HepG2 (cell line): ENCODE data around the gene FERMT2. TPM values are rescaled to one million over a fixed set of nuclear protein-coding genes. Genes with fewer than 3 reads are reported as not detected.

Experiments used
- CEBPG ChIP-seq: IDR thresholded peaks from 2 replicates; pipeline ENCODE4 v1.6.1; 2016
- CREB1 ChIP-seq, 2 experiments: fragments of 450-650 bp in 1 of 2; IDR thresholded peaks; 2 replicates each; pipeline ENCODE4 v1.6.1; 2016 to 2017; ENCODE audit warnings: control low read depth in 1 of 2, mild to moderate bottlenecking in 1 of 2, missing compliant biosample characterization in 1 of 2, missing genetic modification characterization in 1 of 2
- CREM ChIP-seq, 2 experiments: sonication (generic) in 1 of 2; formaldehyde crosslinking in 1 of 2; IDR thresholded peaks; 2 replicates each; pipeline versions ENCODE4 v1.4.0 to v1.6.1; 2016 to 2020; ENCODE audit warnings: antibody characterized with exemption in 1 of 2, mild to moderate bottlenecking in 1 of 2, missing genetic modification reagents in 1 of 2
- FOXK2 ChIP-seq: fragments of 450-650 bp; IDR thresholded peaks from 2 replicates; pipeline ENCODE4 v1.6.1; 2016
- MAF1 ChIP-seq: sonication (generic); formaldehyde crosslinking; IDR thresholded peaks from 2 replicates; pipeline ENCODE4 v1.5.0; 2020; ENCODE audit warnings: missing genetic modification reagents, borderline replicate concordance
- MEF2D ChIP-seq: sonication (generic); formaldehyde crosslinking; IDR thresholded peaks from 2 replicates; pipeline ENCODE4 v1.5.1; 2020; ENCODE audit warnings: mild to moderate bottlenecking, missing genetic modification reagents
- RELA ChIP-seq: sonication (generic); formaldehyde crosslinking; IDR thresholded peaks from 2 replicates; pipeline ENCODE4 v1.4.0; 2020; ENCODE audit warnings: missing genetic modification reagents
- RFX3 ChIP-seq: IDR thresholded peaks from 2 replicates; pipeline ENCODE4 v1.6.1; 2016; ENCODE audit warnings: missing biosample characterization, missing genetic modification reagents
- RFXAP ChIP-seq: sonication (generic); formaldehyde crosslinking; IDR thresholded peaks from 2 replicates; pipeline ENCODE4 v1.4.0; 2020; ENCODE audit warnings: missing genetic modification reagents, borderline replicate concordance
- SATB2 ChIP-seq: sonication (generic); formaldehyde crosslinking; IDR thresholded peaks from 2 replicates; pipeline ENCODE4 v1.5.0; 2020; ENCODE audit warnings: missing genetic modification reagents
- SOX13 ChIP-seq, 3 experiments: fragments of 450-650 bp in 1 of 3; sonication (generic) in 1 of 3; formaldehyde crosslinking in 1 of 3; IDR thresholded peaks in 2 of 3; conservative IDR thresholded peaks in 1 of 3; 2 replicates each; pipeline versions ENCODE4 v1.5.0 to v1.6.1; 2016 to 2020; ENCODE audit warnings: antibody characterized with exemption in 1 of 3, mild to moderate bottlenecking in 1 of 3, missing compliant biosample characterization in 1 of 3, missing genetic modification reagents in 1 of 3, moderate library complexity in 1 of 3
- SP140L ChIP-seq: sonication (generic); formaldehyde crosslinking; IDR thresholded peaks from 2 replicates; pipeline ENCODE4 v1.4.0; 2020; ENCODE audit warnings: missing genetic modification reagents, borderline replicate concordance
- THAP11 ChIP-seq: IDR thresholded peaks from 2 replicates; pipeline ENCODE4 v1.6.1; 2016; ENCODE audit warnings: missing biosample characterization, missing genetic modification reagents
- ZBTB38 ChIP-seq: sonication (generic); formaldehyde crosslinking; IDR thresholded peaks from 2 replicates; pipeline ENCODE4 v1.5.1; 2020; ENCODE audit warnings: mild to moderate bottlenecking, missing genetic modification reagents
- ZBTB7B ChIP-seq: sonication (generic); formaldehyde crosslinking; IDR thresholded peaks from 2 replicates; pipeline ENCODE4 v1.4.0; 2020; ENCODE audit warnings: missing genetic modification reagents
- ZNF143 ChIP-seq: sonication (generic); formaldehyde crosslinking; IDR thresholded peaks from 2 replicates; pipeline ENCODE4 v1.4.0; 2020; ENCODE audit warnings: missing genetic modification reagents
- ZNF652 ChIP-seq: IDR thresholded peaks from 2 replicates; pipeline ENCODE4 v1.6.1; 2016; ENCODE audit warnings: low read depth, borderline replicate concordance
- ZNF709 ChIP-seq: sonication (generic); formaldehyde crosslinking; IDR thresholded peaks from 2 replicates; pipeline ENCODE4 v1.5.0; 2020; ENCODE audit warnings: mild to moderate bottlenecking, missing genetic modification reagents
- ZNF816 ChIP-seq: sonication (generic); formaldehyde crosslinking; IDR thresholded peaks from 2 replicates; pipeline ENCODE4 v1.8.0; 2022; ENCODE audit warnings: missing genetic modification reagents, mild to moderate bottlenecking, borderline replicate concordance
- ZSCAN31 ChIP-seq: sonication (generic); formaldehyde crosslinking; IDR thresholded peaks from 2 replicates; pipeline ENCODE4 v1.5.0; 2020; ENCODE audit warnings: low read depth, mild to moderate bottlenecking, missing genetic modification reagents
- polyA plus RNA-seq, 8 experiments: library from polyadenylated mRNA; depleted of rRNA in 3 of 8; stranded (reverse) in 7 of 8; unstranded in 1 of 8; fragments of >200 nt; fragmentation: Illumina TruSeq in 4 of 8; extraction: Trizol in 4 of 8; gene quantifications; 2 replicates each; pipeline versions ENCODE4 v1.2.1 to v1.2.3, GENCODE V29; 2011 to 2016; ENCODE audit warnings: low read depth in 4 of 8, missing spikeins in 1 of 8, mixed read lengths in 1 of 8; ENCODE audit not compliant: insufficient read depth in 1 of 8
- total RNA-seq, 5 experiments: library from RNA; depleted of rRNA; stranded (reverse); fragments of >200 nt; fragmentation: Illumina TruSeq; extraction: Trizol; gene quantifications; 2 replicates each; pipeline ENCODE4 v1.2.3, GENCODE V29; 2016; ENCODE audit warnings: low read depth in 1 of 5
- TF ChIP-seq, protein P1 (sequence below): sonication (generic); formaldehyde crosslinking; IDR thresholded peaks from 2 replicates; pipeline ENCODE4; 2020; ENCODE audit warnings: missing genetic modification reagents, mild to moderate bottlenecking, borderline replicate concordance
- TF ChIP-seq, protein P2 (sequence below): IDR thresholded peaks from 2 replicates; pipeline ENCODE4 v1.6.1; 2016; ENCODE audit warnings: missing compliant biosample characterization, missing genetic modification reagents, borderline replicate concordance
- TF ChIP-seq, protein P3 (sequence below): sonication (generic); formaldehyde crosslinking; IDR thresholded peaks from 2 replicates; pipeline ENCODE4 v1.8.1; 2023; ENCODE audit warnings: mild to moderate bottlenecking, missing genetic modification reagents
- TF ChIP-seq, protein P4 (sequence below): sonication (generic); formaldehyde crosslinking; IDR thresholded peaks from 2 replicates; pipeline ENCODE4 v1.8.1; 2022; ENCODE audit warnings: low read depth, mild to moderate bottlenecking, missing genetic modification reagents

FERMT2 gene
- total and polyA plus RNA-seq, 2 of the 13 experiments (the other 11 are each of a cell fraction or from before 2014, with no cell fraction given), result 36.2 to 60.4 TPM

DNA sequence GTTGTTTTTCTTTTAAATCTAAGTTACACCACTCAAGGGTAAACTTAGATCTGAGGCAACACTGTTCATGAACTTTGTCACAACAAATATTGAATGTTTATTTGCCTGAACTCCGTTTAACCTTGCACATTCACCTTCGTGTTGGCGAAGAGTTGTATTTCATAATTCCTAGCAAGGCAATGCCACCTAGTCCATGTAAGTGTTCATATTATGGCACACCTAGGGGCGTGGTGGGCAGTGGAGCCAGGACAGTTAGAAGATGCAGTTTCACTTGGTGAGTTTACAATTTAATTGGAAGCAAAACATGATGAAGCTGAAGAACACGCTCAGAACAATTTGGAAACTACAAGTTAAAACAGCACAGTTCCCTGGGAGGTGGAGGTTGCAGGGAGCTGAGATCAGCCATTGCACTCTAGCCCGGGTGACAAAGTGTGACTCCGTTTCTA, 129.0 kb downstream of the FERMT2 start (continued):
- TF ChIP-seq, protein P1, sequence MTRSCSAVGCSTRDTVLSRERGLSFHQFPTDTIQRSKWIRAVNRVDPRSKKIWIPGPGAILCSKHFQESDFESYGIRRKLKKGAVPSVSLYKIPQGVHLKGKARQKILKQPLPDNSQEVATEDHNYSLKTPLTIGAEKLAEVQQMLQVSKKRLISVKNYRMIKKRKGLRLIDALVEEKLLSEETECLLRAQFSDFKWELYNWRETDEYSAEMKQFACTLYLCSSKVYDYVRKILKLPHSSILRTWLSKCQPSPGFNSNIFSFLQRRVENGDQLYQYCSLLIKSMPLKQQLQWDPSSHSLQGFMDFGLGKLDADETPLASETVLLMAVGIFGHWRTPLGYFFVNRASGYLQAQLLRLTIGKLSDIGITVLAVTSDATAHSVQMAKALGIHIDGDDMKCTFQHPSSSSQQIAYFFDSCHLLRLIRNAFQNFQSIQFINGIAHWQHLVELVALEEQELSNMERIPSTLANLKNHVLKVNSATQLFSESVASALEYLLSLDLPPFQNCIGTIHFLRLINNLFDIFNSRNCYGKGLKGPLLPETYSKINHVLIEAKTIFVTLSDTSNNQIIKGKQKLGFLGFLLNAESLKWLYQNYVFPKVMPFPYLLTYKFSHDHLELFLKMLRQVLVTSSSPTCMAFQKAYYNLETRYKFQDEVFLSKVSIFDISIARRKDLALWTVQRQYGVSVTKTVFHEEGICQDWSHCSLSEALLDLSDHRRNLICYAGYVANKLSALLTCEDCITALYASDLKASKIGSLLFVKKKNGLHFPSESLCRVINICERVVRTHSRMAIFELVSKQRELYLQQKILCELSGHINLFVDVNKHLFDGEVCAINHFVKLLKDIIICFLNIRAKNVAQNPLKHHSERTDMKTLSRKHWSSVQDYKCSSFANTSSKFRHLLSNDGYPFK (CRISPR knock-in tag), result no peak
- TF ChIP-seq ZBTB7B (CRISPR knock-in tag), result peak; percentile 67; the same call in 1 of the 2 replicates
- 0 out of 2 replicates have a peak, but pooled peaks have one; percentile 42 for TF ChIP-seq ZSCAN31 (CRISPR knock-in tag)
- no peak for TF ChIP-seq FOXK2
- TF ChIP-seq SOX13 (IDR thresholded peaks at IDR 0.05), result peak; percentile 55; the same call in 1 of the 2 replicates
- peak in 1 of 2 experiments; percentile 92; a peak in 2 of 4 replicates for TF ChIP-seq SOX13 (CRISPR knock-in tag; conservative IDR thresholded peaks at IDR 0.05 in 1 of 2, IDR thresholded peaks at IDR 0.05 in 1 of 2)
- no peak for TF ChIP-seq RELA (CRISPR knock-in tag)
- TF ChIP-seq THAP11 (CRISPR knock-in tag), result peak; percentile 77; the same call in 1 of the 2 replicates
- TF ChIP-seq ZNF143, result no peak
- TF ChIP-seq RFX3, result no peak
- TF ChIP-seq, protein P2, sequence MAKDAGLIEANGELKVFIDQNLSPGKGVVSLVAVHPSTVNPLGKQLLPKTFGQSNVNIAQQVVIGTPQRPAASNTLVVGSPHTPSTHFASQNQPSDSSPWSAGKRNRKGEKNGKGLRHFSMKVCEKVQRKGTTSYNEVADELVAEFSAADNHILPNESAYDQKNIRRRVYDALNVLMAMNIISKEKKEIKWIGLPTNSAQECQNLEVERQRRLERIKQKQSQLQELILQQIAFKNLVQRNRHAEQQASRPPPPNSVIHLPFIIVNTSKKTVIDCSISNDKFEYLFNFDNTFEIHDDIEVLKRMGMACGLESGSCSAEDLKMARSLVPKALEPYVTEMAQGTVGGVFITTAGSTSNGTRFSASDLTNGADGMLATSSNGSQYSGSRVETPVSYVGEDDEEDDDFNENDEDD (CRISPR knock-in tag), result peak; percentile 24; the same call in 1 of the 2 replicates
- peak; percentile 91 for TF ChIP-seq CREM (IDR thresholded peaks at IDR 0.05)
- TF ChIP-seq CREM (CRISPR knock-in tag; IDR thresholded peaks at IDR 0.05), result no peak
- TF ChIP-seq MEF2D (CRISPR knock-in tag), result peak; percentile 94
- peak; percentile 96 for TF ChIP-seq CEBPG (CRISPR knock-in tag)
- no peak for TF ChIP-seq CREB1 (IDR thresholded peaks at IDR 0.05)
- TF ChIP-seq CREB1 (CRISPR knock-in tag; IDR thresholded peaks at IDR 0.05), result peak; percentile 79
- TF ChIP-seq, protein P3, sequence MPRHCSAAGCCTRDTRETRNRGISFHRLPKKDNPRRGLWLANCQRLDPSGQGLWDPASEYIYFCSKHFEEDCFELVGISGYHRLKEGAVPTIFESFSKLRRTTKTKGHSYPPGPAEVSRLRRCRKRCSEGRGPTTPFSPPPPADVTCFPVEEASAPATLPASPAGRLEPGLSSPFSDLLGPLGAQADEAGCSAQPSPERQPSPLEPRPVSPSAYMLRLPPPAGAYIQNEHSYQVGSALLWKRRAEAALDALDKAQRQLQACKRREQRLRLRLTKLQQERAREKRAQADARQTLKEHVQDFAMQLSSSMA (CRISPR knock-in tag), result no peak
- TF ChIP-seq RFXAP (CRISPR knock-in tag), result 0 out of 2 replicates have a peak, but pooled peaks have one; percentile 48
- no peak for TF ChIP-seq ZNF709
- TF ChIP-seq SP140L (CRISPR knock-in tag), result no peak
- peak; percentile 74; the same call in 1 of the 2 replicates for TF ChIP-seq ZNF652 (CRISPR knock-in tag)
- TF ChIP-seq, protein P4, sequence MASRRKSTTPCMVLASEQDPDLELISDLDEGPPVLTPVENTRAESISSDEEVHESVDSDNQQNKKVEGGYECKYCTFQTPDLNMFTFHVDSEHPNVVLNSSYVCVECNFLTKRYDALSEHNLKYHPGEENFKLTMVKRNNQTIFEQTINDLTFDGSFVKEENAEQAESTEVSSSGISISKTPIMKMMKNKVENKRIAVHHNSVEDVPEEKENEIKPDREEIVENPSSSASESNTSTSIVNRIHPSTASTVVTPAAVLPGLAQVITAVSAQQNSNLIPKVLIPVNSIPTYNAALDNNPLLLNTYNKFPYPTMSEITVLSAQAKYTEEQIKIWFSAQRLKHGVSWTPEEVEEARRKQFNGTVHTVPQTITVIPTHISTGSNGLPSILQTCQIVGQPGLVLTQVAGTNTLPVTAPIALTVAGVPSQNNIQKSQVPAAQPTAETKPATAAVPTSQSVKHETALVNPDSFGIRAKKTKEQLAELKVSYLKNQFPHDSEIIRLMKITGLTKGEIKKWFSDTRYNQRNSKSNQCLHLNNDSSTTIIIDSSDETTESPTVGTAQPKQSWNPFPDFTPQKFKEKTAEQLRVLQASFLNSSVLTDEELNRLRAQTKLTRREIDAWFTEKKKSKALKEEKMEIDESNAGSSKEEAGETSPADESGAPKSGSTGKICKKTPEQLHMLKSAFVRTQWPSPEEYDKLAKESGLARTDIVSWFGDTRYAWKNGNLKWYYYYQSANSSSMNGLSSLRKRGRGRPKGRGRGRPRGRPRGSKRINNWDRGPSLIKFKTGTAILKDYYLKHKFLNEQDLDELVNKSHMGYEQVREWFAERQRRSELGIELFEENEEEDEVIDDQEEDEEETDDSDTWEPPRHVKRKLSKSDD (CRISPR knock-in tag), result peak; percentile 83
- no peak for TF ChIP-seq MAF1
- no peak for TF ChIP-seq ZBTB38 (CRISPR knock-in tag)
- TF ChIP-seq SATB2, result no peak
- TF ChIP-seq ZNF816 (CRISPR knock-in tag), result peak; percentile 79
